Measurements from ENCODE around the gene ACR.

Gene ACR

GRCh38 chr22:50719814-50720300 is 18.1 kb upstream of the ACR start:
- DNase-seq = no peak

DNA sequence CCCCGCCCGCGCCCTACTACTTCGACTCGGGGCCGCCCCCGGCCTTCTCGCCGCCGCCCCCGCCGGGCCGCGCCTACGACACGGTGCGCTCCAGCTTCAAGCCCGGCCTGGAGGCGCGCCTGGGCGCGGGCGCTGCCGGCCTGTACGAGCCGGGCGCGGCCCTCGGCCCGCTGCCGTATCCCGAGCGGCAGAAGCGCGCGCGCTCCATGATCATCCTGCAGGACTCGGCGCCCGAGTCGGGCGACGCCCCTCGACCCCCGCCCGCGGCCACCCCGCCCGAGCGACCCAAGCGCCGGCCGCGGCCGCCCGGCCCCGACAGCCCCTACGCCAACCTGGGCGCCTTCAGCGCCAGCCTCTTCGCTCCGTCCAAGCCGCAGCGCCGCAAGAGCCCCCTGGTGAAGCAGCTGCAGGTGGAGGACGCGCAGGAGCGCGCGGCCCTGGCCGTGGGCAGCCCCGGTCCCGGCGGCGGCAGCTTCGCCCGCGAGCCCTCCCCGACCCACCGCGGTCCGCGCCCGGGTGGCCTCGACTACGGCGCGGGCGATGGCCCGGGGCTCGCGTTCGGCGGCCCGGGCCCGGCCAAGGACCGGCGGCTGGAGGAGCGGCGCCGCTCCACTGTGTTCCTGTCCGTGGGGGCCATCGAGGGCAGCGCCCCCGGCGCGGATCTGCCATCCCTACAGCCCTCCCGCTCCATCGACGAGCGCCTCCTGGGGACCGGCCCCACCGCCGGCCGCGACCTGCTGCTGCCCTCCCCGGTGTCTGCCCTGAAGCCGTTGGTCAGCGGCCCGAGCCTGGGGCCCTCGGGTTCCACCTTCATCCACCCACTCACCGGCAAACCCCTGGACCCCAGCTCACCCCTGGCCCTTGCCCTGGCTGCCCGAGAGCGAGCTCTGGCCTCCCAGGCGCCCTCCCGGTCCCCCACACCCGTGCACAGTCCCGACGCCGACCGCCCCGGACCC is 17.4 kb upstream of the ACR start:
- DNase-seq = no peak

DNA sequence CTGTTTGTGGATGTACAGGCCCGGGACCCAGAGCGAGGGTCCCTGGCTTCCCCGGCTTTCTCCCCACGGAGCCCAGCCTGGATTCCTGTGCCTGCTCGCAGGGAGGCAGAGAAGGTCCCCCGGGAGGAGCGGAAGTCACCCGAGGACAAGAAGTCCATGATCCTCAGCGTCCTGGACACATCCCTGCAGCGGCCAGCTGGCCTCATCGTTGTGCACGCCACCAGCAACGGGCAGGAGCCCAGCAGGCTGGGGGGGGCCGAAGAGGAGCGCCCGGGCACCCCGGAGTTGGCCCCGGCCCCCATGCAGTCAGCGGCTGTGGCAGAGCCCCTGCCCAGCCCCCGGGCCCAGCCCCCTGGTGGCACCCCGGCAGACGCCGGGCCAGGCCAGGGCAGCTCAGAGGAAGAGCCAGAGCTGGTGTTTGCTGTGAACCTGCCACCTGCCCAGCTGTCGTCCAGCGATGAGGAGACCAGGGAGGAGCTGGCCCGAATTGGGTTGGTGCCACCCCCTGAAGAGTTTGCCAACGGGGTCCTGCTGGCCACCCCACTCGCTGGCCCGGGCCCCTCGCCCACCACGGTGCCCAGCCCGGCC is 16.7 kb upstream of the ACR start:
- no peak for DNase-seq

DNA sequence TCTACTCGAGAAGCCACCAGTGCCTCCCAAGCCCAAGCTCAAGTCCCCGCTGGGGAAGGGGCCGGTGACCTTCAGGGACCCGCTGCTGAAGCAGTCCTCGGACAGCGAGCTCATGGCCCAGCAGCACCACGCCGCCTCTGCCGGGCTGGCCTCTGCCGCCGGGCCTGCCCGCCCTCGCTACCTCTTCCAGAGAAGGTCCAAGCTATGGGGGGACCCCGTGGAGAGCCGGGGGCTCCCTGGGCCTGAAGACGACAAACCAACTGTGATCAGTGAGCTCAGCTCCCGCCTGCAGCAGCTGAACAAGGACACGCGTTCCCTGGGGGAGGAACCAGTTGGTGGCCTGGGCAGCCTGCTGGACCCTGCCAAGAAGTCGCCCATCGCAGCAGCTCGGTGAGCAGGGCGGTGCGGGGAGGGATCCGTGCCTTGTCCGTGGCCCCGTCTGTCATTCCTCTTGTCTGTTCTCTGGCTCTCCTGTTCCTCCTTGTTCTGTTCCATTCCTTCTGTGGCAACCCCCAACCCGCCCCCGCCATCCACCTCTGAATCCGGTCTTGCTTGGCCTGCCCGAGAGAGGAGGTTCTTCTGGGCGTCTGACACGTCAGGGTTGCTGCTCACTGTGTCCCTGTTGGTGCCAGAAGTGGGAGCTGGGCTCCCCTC is 15.8 kb upstream of the ACR start:
- no peak for DNase-seq

GRCh38 chr22:50722716-50723428 is 15.1 kb upstream of the ACR start:
- DNase-seq = no peak

GRCh38 chr22:50723991-50724390 is 14.0 kb upstream of the ACR start:
- DNase-seq = no peak

- DNase-seq = no peak
These were observed 13.4 kb upstream of the ACR start for GRCh38 chr22:50724616-50725015.

GRCh38 chr22:50725597-50725996 is 12.4 kb upstream of the ACR start:
- no peak for DNase-seq

- no peak for DNase-seq
These were observed 11.2 kb upstream of the ACR start for GRCh38 chr22:50726643-50727340.

GRCh38 chr22:50727678-50728522 is 10.1 kb upstream of the ACR start:
- no peak for DNase-seq

GRCh38 chr22:50728523-50728931 is 9.5 kb upstream of the ACR start:
- DNase-seq = no peak

DNA sequence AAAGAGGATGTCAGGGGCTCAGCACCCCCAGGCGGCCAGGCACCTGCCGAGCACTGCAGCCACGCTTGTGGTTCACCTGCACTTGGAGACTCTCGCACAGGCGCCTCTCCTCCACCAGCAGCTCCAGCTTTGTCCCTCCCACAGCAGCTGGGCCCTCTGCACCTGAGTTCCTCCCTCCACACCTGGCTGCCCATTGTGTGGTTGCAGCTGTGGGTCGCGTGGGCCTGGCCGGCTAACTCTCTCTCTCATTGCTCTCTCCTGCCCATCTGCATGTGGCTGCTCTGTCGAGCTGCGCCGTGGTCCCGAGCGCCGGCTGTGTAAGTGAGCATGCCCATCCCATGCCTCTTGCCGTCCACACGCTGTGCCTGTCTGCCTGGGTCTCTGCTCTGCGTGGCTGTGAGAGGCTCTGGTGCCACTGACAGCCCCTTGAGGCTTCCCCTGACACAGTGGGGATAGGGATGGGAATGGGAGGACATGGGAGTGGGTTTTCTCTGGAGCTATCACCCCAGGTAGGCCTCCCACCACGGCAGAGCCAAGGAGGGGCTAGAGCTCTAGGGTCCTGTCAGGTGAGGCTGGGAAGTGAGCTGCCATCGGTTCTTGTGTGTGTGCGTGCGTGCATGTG is 8.5 kb upstream of the ACR start:
- no peak for DNase-seq

DNA sequence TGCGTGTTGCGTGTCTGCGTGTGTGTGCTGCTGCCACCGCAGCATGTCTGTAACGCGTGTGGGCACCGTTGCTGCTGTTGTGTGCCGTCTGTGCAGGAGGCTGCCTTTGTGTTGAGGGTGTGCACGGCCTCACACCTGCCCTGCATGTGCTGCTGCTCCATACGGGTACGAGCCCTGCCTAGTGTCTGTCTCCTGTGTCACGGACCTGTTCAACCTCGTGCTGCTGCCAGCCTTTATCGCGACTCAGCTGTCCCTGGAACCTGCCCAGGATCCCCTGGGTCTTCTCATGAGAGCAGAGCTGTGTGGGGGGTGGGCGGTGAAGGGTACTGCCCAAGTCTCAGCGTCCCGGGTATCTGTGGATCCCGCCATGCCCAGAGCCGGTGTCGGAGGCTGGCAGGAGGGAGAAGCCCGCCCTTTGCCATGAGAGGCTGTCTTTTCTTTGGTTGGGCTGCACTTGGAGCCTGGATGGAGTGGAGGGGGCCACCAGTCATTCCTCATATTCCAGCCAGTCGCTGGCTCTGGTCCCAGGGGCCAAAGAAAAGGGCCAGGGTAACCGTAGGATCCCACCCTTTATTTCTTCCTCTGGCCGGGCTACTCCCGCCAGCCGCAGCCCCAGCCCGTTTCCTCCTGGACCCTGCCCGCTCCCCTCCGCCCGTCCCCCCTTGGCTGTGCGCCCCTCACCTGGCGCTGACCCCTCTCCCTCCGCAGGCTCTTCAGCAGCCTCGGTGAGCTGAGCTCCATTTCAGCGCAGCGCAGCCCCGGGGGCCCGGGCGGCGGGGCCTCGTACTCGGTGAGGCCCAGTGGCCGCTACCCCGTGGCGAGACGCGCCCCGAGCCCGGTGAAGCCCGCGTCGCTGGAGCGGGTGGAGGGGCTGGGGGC is 7.8 kb upstream of the ACR start:
- DNase-seq = no peak

- no peak for DNase-seq
These were observed 6.9 kb upstream of the ACR start for GRCh38 chr22:50730941-50731661.

DNA sequence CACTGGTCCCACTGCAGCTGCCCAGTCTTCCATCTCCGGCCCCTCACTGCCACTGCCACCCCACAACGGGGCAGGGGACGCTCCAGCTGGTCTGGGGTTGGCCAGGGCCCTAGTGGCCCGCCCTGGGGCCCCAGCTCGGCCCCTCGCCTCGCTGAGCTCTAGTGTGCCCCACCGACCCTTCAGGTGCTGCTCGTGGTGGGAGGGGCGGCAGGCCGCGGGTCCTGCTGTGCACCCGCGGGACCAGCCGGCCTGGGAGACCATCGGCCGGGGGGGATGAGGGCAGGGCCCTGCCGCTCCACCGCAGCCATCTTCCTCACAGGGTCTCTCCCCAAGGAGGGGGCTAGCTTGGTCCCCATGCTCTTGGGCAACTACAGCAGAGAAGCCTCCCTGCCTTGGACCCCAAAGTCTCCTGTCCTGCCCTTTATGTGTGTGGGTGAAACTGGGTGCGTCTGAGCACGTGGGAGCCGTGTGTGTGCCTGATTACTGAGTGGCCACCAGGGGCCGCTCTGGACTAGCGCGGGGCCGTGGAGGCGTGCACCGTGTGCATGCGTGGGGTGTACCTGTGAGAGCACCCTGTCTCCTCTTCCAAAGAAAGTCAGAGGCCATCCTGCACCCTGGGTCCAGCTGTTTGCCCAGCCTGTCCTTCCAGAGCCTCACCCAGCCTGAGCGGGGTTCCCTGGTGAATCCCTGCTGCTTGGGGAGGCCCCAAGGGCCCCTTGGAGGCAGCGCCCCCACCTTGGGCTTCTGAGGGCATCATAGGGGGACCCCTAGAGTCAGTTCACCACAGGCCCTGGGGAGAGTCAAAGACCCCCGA is 6.0 kb upstream of the ACR start:
- no peak for DNase-seq

- no peak for DNase-seq
These were observed 5.3 kb upstream of the ACR start for GRCh38 chr22:50732681-50733080.

GRCh38 chr22:50733521-50734342 is 4.3 kb upstream of the ACR start:
- DNase-seq = peak; percentile 26

Data from NCI-H2227 treated with DMSO at 0.1 percent for 48 hours (cell line).